Heart left ventricle (tissue), 16 donors: Measurements from ENCODE around the gene ENOX1. TPM values are rescaled to one million over a fixed set of nuclear protein-coding genes. Genes with fewer than 3 reads are reported as not detected.
A peak's percentile ranks its signal among the peaks of the same experiment; 100 is the strongest.

ENCODE experiments used
- ATAC-seq, 4 donors: fragments of 200-7000 bp; cut with Tn5 transposase; one replicate each; pipeline ENCODE4 v1.9.1; 2020 to 2022; ENCODE audit warnings: moderate library complexity in 4 of 4, mild to moderate bottlenecking in 3 of 4, moderate number of reproducible peaks in 1 of 4
- DNase-seq, 5 donors: peaks; one replicate each; pipeline ENCODE4 v3.0.0-alpha.2; 2020
- H3K27ac ChIP-seq, 12 donors: fragments of 200-600 bp; sonication (generic) in 4 of 12; one replicate each; pipeline versions ENCODE4 v1.5.0 to v1.8.0; 2016 to 2022; ENCODE audit warnings: mild to moderate bottlenecking in 2 of 12
- H3K27me3 ChIP-seq, 9 donors: fragments of 200-600 bp; sonication (generic) in 2 of 9; one replicate each; pipeline versions ENCODE4 v1.5.1 to v1.8.0; 2016 to 2022; ENCODE audit warnings: mild to moderate bottlenecking in 3 of 9
- H3K36me3 ChIP-seq, 9 donors: fragments of 200-600 bp; sonication (generic) in 2 of 9; one replicate each; pipeline versions ENCODE4 v1.5.0 to v1.8.0; 2018 to 2022; ENCODE audit warnings: mild to moderate bottlenecking in 2 of 9
- H3K4me1 ChIP-seq, 12 donors: fragments of 200-600 bp; sonication (generic) in 4 of 12; one replicate each; pipeline versions ENCODE4 v1.5.0 to v1.8.0; 2016 to 2022; ENCODE audit warnings: mild to moderate bottlenecking in 3 of 12
- H3K4me3 ChIP-seq, 12 donors: fragments of 200-600 bp; sonication (generic) in 4 of 12; one replicate each; pipeline versions ENCODE4 v1.5.0 to v1.8.0; 2017 to 2022; ENCODE audit warnings: mild to moderate bottlenecking in 9 of 12, moderate library complexity in 4 of 12
- H3K9me3 ChIP-seq, 12 donors: fragments of 200-600 bp; sonication (generic) in 4 of 12; one replicate each; pipeline versions ENCODE4 v1.5.0 to v1.8.0; 2016 to 2022; ENCODE audit warnings: mild to moderate bottlenecking in 1 of 12
- CTCF ChIP-seq, 12 donors: fragments of 200-600 bp; sonication (generic) in 4 of 12; IDR thresholded peaks; one replicate each; pipeline versions ENCODE4 v1.5.0 to v1.8.0; 2018 to 2022; ENCODE audit warnings: antibody characterized with exemption in 12 of 12, mild to moderate bottlenecking in 5 of 12
- POLR2A ChIP-seq, 2 donors: fragments of 450-650 bp; IDR thresholded peaks; one replicate each; pipeline ENCODE4 v1.6.1; 2017; ENCODE audit warnings: antibody characterized with exemption in 2 of 2, mild to moderate bottlenecking in 2 of 2, moderate library complexity in 2 of 2
- WGBS, 4 donors: extraction: QIAGEN DNeasy Blood & Tissue Kit in 2 of 4; methylation state at CpG; one replicate each; pipeline versions ENCODE4 v1.1.5 to v1.1.7; 2013 to 2018; 5-methylcytosine and 5-hydroxymethylcytosine counted together
- intact Hi-C, 10 donors: fragments of 100-400 bp; cut with DNase I; formaldehyde crosslinking; loops; one replicate each; pipeline versions ENCODE4 v1.11.1 to v1.14.2; 2022
- polyA plus RNA-seq, 2 donors: library from polyadenylated mRNA; stranded (reverse); fragments of 200-250 nt; gene quantifications; one replicate each; pipeline ENCODE4 v1.2.3, GENCODE V29; 2013
- total RNA-seq, 9 donors: library from RNA; depleted of rRNA in 2 of 9; stranded (reverse); fragments of >200 nt in 2 of 9; fragmentation: NEBNext Ultra II Directional in 3 of 9; extraction: Animal tissue kit (Norgen Biotek cat#: 25700) in 3 of 9; gene quantifications; one replicate each; pipeline versions ENCODE4 v1.1.0 to v1.2.4, GENCODE V29; 2016 to 2023
- donor health status: ischemic (EF 13 %, LVEDD 7.1; RV severe dilation, severe dysfunction).
- donor health status: healthy with polysubstance abuse.
- donor health status: DM: no; HTN: yes; CAD: no.
- donor health status: DM: no; HTN: no; CAD: no.
- donor health status: ischemic (EF 25% LVEDD 6.9; RV normal size, moderate dysfunction).
- donor health status: ischemic (EF 25% LVEDD 5.7; RV mildly dilated, moderate dysfunction).
- donor health status: healthy.
- donor health status: DM: yes; HTN: yes; CAD: no.
- donor health status: ischemic (EF 35%, LVEDD 5.7; RV mildly dilated, moderate dysfunction).
- donor health status: nonischemic (EF 11% LVEDD 7.7; RV severe dilation, severe dysfunction).
- donor health status: DM: yes; HTN: yes; CAD: no.
- donor health status: PGD.
- donor health status: ischemic (EF 29% LVEDD 5.4; RV normal size, mild dysfunction).
- donor health status: nonischemic (EF 23%, LVEDD 6.1; RV moderate dilation, normal function).

The ENOX1 gene
- total and polyA plus RNA-seq, 11 donors = 2.0 to 10.1 (median 5.4) TPM

- H3K36me3 ChIP-seq = no peaks in the 10 kb centered on the region
- peaks cover 0 to 5% (median 0%) of the 10 kb centered on the region in 12 donors for H3K4me1 ChIP-seq
- no peak overlapping the region for H3K27ac ChIP-seq
- peaks cover 0 to 22% (median 6%) of the 10 kb centered on the region in 12 donors for H3K9me3 ChIP-seq
- ATAC-seq = no peak
- no peak overlapping the region for H3K4me3 ChIP-seq
- intact Hi-C loops = no loop called here
- H3K27me3 ChIP-seq = no peaks in the 10 kb centered on the region
- no peak for DNase-seq
- 84 to 94% (median 88%) methylated on average over 1 of the region's 1 CpG for WGBS, 4 donors
- TF ChIP-seq POLR2A (IDR thresholded peaks at IDR 0.05) = no peak
- no peak for TF ChIP-seq CTCF (IDR thresholded peaks at IDR 0.05)
Measured at GRCh38 chr13:43379738-43380137, 407.0 kb downstream of the ENOX1 start.

- ATAC-seq (peak in 3 of 4 donors; percentile 42 to 63 (median 52)), DNase-seq (no peak)
- no peak overlapping the region for H3K4me3 ChIP-seq
- no peak overlapping the region for H3K27ac ChIP-seq
- 81 to 89% (median 88%) methylated on average over 1 of the region's 1 CpG for WGBS, 4 donors
- peaks cover 0 to 15% (median 5%) of the 10 kb centered on the region in 12 donors for H3K4me1 ChIP-seq
- no peaks in the 10 kb centered on the region for H3K36me3 ChIP-seq
- no peaks in the 10 kb centered on the region for H3K27me3 ChIP-seq
- peaks cover 0 to 22% (median 6%) of the 10 kb centered on the region in 12 donors for H3K9me3 ChIP-seq
- TF ChIP-seq POLR2A (IDR thresholded peaks at IDR 0.05) (no peak), CTCF (IDR thresholded peaks at IDR 0.05) (no peak)
- intact Hi-C loops = no loop called here
Measured at GRCh38 chr13:43377973-43378372, 408.8 kb downstream of the ENOX1 start.

GRCh38 chr13:43377149-43377548 lies 409.6 kb downstream of the ENOX1 start:
- Histone ChIP-seq H3K4me1 (peaks cover 0 to 21% (median 11%) of the 10 kb centered on the region in 12 donors), H3K4me3 (no peak overlapping the region), H3K36me3 (no peaks in the 10 kb centered on the region), H3K27me3 (no peaks in the 10 kb centered on the region), H3K9me3 (peaks cover 0 to 22% (median 6%) of the 10 kb centered on the region in 12 donors), H3K27ac (no peak overlapping the region)
- TF ChIP-seq POLR2A (IDR thresholded peaks at IDR 0.05) (no peak), CTCF (IDR thresholded peaks at IDR 0.05) (no peak)
- peak in 1 of 5 donors; percentile 69 for DNase-seq
- ATAC-seq = peak in 3 of 4 donors; percentile 21 to 57 (median 49)
- intact Hi-C loops = no loop called here
- WGBS, 4 donors = 88 to 94% (median 88%) methylated on average over 3 of the region's 3 CpGs

- Histone ChIP-seq H3K27me3 (no peaks in the 10 kb centered on the region), H3K9me3 (peaks cover 0 to 22% (median 6%) of the 10 kb centered on the region in 12 donors), H3K4me1 (peaks cover 0 to 22% (median 12%) of the 10 kb centered on the region in 12 donors), H3K4me3 (no peak overlapping the region), H3K27ac (no peak overlapping the region), H3K36me3 (no peaks in the 10 kb centered on the region)
- DNase-seq = no peak
- ATAC-seq = peak in 1 of 4 donors; percentile 13
- intact Hi-C loops = no loop called here
- WGBS, 4 donors = 73 to 100% (median 98%) methylated on average over 1 of the region's 1 CpG
- TF ChIP-seq CTCF (IDR thresholded peaks at IDR 0.05) (no peak), POLR2A (IDR thresholded peaks at IDR 0.05) (no peak)
Measured at GRCh38 chr13:43376596-43376995, 410.2 kb downstream of the ENOX1 start.
